Activated effector memory CD4-positive, alpha-beta T cell treated with Interleukin-2 at 50 U/mL for 16 hours (primary cell): ENCODE data around the gene CACNA2D3.
"Not testable (repeated sequence)": the region's sequence is repeated elsewhere in the genome, so short reads cannot be mapped to it uniquely, and the experiment has no call there.

ENCODE experiments used
- DNase-seq: peaks from one replicate; pipeline ENCODE4 v3.0.0-alpha.2; 2020

Gene CACNA2D3

GRCh38 chr3:54390582-54390981, 268.2 kb downstream of the CACNA2D3 start:
- no peak for DNase-seq

- DNase-seq, result no peak
Measured at GRCh38 chr3:54393150-54393549, 270.8 kb downstream of the CACNA2D3 start.

- no peak for DNase-seq
Measured at GRCh38 chr3:54408328-54408727, 286.0 kb downstream of the CACNA2D3 start.

- DNase-seq, result no peak
Measured at GRCh38 chr3:54421943-54422342, 299.6 kb downstream of the CACNA2D3 start.

- no peak for DNase-seq
Measured at GRCh38 chr3:54424292-54424691, 301.9 kb downstream of the CACNA2D3 start.

GRCh38 chr3:54426381-54426780, 304.0 kb downstream of the CACNA2D3 start:
- DNase-seq, result no peak

- DNase-seq, result no peak
Measured at GRCh38 chr3:54427501-54427900, 305.1 kb downstream of the CACNA2D3 start.

GRCh38 chr3:54427941-54428871, 305.9 kb downstream of the CACNA2D3 start:
- no peak for DNase-seq

- no peak for DNase-seq
Measured at GRCh38 chr3:54432975-54433374, 310.6 kb downstream of the CACNA2D3 start.

GRCh38 chr3:54433846-54434245, 311.5 kb downstream of the CACNA2D3 start:
- no peak for DNase-seq

- no peak for DNase-seq
Measured at GRCh38 chr3:54434756-54435155, 312.4 kb downstream of the CACNA2D3 start.

- DNase-seq, result no peak
Measured at GRCh38 chr3:54437271-54437670, 314.9 kb downstream of the CACNA2D3 start.

GRCh38 chr3:54443561-54444161, 321.3 kb downstream of the CACNA2D3 start:
- no peak for DNase-seq

GRCh38 chr3:54445630-54446029, 323.3 kb downstream of the CACNA2D3 start:
- DNase-seq, result no peak

GRCh38 chr3:54447427-54447826, 325.1 kb downstream of the CACNA2D3 start:
- no peak for DNase-seq

- DNase-seq, result no peak
Measured at GRCh38 chr3:54454806-54455205, 332.5 kb downstream of the CACNA2D3 start.

- no peak for DNase-seq
Measured at GRCh38 chr3:54458357-54458756, 336.0 kb downstream of the CACNA2D3 start.

- DNase-seq, result not testable (repeated sequence)
Measured at GRCh38 chr3:54464554-54464953, 342.2 kb downstream of the CACNA2D3 start.

GRCh38 chr3:54476891-54477290, 354.5 kb downstream of the CACNA2D3 start:
- DNase-seq, result no peak

GRCh38 chr3:54481606-54482365, 359.4 kb downstream of the CACNA2D3 start:
- no peak for DNase-seq

GRCh38 chr3:54484334-54484733, 362.0 kb downstream of the CACNA2D3 start:
- DNase-seq, result no peak

- no peak for DNase-seq
Measured at GRCh38 chr3:54486317-54486716, 364.0 kb downstream of the CACNA2D3 start.

- DNase-seq, result no peak
Measured at GRCh38 chr3:54488297-54488696, 365.9 kb downstream of the CACNA2D3 start.

- no peak for DNase-seq
Measured at GRCh38 chr3:54494209-54494608, 371.9 kb downstream of the CACNA2D3 start.
